NCI-H82 (cell line): ENCODE results near the gene ASTN2.
"Not testable (repeated sequence)": the region's sequence is repeated elsewhere in the genome, so short reads cannot be mapped to it uniquely, and the experiment has no call there.

ENCODE experiments used
- DNase-seq: peaks from one replicate; lab custom pipeline; 2025; lab: John Stamatoyannopoulos, UW

ASTN2 gene

DNA sequence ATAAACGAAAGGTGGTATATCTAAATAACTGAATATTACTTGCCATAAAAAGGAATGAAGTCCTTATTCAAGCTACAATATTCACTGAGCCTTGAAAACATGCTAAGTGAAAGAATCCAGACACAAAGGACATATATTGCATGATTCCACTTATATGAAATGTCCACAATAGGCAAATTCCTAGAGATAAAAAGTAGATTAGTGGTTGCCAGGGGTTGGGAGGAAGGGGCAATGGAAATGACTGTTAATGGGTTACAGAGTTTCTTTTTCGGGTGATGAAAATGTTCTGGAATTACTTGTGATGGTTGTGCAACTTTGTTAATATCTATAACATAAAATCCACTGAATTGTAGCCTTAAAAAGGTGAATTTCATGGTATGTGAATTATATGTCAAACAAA, 954.8 kb downstream of the ASTN2 start:
- DNase-seq = no peak

- DNase-seq = no peak
Observed at GRCh38 chr9:116459576-116459975, 955.3 kb downstream of the ASTN2 start.

DNA sequence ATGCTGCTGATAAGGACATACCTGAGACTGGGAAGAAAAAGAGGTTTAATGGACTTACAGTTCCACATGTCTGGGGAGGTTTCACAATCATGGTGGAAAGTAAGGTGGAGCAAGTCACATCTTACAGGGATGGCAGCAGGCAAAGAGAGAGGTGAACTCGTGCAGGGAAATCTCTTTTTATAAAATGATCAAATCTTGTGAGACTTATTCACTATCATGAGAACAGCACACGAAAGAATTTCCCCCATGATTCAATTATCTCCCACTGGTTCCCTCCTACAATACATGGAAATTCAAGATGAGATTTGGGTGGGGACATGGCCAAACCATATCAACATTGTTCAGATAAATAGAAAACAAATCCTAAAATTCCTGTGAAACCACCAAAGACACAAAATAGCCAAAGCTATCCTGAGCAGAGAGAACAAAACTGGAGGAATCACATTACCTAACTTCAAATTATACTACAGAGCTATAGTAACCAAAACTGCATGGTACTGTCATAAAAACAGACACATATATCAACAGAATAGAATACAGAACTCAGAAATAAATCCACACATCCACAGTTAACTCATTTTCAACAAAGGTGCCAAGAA, 958.3 kb downstream of the ASTN2 start:
- no peak for DNase-seq

GRCh38 chr9:116454539-116454938, 960.3 kb downstream of the ASTN2 start:
- not testable (repeated sequence) for DNase-seq

DNA sequence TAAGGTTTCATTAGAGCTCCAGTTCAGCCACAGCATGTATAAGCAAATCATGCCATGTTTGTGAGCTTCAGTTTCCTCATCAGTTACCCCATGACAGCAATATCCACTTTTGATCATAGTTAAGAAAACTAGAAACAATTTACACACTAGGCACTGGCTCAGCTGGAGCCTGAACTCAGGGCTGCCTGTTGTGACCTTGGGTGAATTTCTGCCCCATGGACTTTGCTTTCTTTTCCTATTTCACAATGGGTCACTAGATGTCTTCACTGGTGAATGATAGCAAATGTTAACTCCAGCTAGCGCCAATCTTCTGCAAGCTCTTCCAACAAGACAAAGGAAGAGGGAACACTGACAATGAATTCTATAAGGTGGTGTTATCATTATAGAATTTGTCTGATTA, 961.1 kb downstream of the ASTN2 start:
- no peak for DNase-seq

DNA sequence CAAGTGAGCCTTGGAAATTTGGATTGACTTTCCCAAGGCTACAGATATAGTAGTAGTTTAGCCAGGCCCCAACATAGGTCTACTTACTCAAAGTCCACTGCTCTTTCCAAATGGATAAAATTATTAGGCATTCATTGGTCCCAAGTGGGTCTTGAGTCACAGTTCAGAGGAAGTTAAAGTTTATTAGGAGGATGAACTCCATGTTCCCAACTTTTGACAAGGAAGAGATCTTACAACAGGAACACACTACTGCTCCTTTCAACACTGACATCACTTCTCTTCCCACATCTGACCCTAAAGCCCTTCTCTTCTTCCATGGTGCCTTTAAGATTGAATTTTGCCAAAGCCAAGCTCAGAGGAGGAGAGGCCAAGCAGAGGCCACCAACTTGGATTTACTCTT, 962.2 kb downstream of the ASTN2 start:
- no peak for DNase-seq

- no peak for DNase-seq
Observed at GRCh38 chr9:116452227-116452626, 962.6 kb downstream of the ASTN2 start.

DNA sequence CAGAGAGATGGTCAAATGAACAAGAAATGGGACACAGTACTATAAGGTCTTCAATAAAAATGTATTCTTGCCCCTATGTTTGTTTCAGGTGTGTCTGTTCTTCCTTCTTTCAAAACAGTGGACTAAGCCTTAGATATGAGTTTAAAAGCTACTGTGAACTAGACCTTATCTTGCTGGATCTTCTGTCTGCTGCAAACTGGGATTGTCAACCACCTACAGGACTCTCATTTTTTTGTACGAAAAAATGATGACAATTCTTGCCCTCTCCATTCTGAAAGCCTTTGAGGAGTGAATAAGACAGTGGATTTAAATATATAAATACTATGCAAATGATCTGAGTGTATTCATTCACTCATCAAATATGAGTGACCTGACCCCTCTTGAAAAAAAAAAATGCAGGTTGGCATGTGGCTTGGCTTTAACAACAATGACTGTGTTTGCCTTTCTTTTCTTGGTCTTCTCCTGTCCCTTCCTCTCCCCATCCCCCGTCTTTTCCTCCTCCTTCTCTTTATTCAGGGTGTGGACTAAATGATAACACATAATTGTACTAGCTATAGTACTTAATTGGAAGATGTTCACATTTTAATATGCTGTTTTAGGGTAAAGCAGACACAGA, 963.2 kb downstream of the ASTN2 start:
- no peak for DNase-seq

- DNase-seq = no peak
Observed at GRCh38 chr9:116450378-116451139, 964.3 kb downstream of the ASTN2 start.

GRCh38 chr9:116449949-116450348, 964.9 kb downstream of the ASTN2 start:
- DNase-seq = no peak

- no peak for DNase-seq
Observed at GRCh38 chr9:116448431-116448830, 966.4 kb downstream of the ASTN2 start.

DNA sequence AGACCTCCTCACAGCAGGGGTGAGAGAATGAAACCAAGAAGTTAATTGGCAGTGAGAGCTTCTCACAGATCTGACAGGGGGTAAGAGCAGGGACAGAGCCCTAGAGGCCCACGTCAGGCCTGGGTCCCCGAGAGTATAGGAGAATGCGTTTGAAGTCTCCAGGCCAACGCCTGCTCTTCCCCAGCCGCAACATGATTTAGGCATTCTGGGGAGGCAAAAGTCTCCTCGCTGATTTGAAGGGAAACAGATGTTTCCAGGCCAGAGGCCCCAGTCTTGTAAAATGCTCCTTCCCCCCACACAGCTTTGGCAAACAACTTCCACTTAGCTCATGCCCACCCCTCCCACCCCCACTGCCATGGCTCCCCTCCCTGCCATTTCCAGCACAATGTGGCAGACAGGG, 966.9 kb downstream of the ASTN2 start:
- no peak for DNase-seq

GRCh38 chr9:116442528-116442927, 972.3 kb downstream of the ASTN2 start:
- DNase-seq = no peak

DNA sequence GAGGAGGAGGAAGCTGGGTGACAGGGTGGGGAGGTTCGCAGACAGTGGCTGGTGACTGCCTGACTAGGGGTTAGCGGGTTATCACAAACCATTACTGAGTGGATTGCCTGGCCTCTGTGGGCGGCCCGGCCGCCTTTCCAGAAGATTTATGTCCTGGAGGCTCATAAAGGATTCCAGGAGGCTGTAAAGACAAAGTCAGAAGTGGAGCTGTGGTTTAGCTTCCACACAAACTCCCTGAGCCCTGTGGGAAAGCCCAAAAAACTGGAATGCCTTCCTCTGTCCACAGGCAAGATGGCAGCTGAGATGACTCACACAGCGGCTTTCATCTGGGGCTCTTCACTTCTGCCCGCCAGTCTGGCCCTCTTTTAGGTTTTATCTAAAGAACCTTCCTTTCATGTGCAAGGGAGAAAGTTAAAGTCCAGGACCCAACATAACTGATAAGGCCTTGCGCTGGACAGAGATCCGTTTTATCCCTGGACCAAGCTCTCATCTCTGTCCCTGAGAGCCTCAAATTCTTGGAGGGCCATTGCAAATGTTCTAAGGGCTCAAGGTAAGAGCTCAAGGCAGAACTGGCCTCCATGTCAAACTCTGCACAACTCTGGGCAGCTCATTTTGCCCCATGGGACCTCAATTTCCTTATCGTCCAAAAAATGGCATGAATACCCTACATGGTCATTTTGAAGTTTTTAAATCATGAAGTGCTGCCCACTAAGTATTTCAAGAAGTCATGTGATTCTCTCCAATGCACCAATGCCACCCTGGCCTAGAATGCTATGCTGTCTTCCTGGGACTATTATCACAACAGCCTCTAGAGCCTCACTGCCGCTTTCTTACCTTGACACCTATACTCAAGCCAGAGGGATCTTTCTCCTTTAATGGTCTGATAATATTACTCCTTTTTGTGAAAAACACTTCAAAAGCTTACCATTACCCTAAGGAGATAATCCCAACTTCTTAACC, 977.2 kb downstream of the ASTN2 start:
- DNase-seq = no peak

GRCh38 chr9:116436121-116436520, 978.7 kb downstream of the ASTN2 start:
- DNase-seq = no peak

DNA sequence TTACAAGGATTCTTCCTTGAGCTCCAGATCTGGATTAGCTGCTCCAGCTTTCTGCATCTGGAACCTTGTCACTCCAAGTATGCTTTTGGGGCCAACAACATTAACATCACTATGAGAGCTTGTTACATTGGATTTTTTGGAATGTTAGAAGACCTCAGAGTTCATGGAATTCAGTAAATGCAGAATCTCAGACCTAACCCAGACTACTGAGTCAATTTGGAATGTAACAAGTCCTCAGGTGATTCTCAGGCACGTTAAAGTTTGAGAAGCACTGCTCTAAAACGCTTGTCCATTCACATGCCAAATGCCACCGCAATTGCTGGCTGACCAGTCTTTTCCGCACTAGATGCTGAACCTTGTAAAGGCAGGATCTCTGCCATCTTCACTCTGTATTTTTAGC, 979.2 kb downstream of the ASTN2 start:
- DNase-seq = no peak

- no peak for DNase-seq
Observed at GRCh38 chr9:116434314-116434713, 980.5 kb downstream of the ASTN2 start.

GRCh38 chr9:116432051-116432450, 982.8 kb downstream of the ASTN2 start:
- DNase-seq = no peak

DNA sequence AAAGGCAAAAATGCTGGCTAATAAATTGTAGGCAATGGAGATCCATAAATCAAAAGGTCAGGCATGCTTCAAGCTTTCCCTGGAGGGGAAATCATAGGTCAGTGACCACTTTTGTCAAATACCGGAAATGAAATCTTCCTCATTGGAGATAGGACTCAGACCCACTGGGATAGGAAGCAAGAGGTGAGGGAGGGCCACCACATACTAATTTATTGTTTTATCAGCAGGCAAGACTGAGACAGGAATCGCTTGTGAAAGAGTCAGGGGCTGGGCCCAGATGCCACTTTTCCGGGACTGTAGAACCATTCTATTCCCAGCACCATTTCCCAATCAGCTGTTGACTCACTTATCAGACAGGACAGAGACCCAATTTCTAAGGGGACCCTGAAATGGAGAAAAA, 984.0 kb downstream of the ASTN2 start:
- DNase-seq = no peak

- no peak for DNase-seq
Observed at GRCh38 chr9:116425244-116425643, 989.6 kb downstream of the ASTN2 start.

DNA sequence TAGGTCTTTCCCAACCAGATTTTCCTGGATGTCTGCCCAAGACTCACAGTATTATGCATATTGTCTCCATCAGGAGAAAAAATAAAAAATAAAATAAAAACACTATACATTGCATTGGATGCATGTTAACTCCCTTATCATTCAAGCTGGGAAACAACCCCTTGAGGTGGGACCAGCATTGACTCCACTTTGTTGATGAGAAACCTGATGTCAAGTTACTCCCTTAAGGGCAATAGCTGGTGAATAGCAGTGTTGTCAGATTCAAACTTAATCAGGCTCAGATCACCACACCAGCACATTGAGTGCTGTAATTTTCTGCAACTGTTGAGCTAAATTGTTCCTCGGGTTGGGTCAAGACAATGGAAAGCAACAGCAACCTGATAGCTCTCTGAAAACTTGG, 991.7 kb downstream of the ASTN2 start:
- DNase-seq = no peak
